ENCODE results near the gene ZDHHC11. TPM values are rescaled to one million over a fixed set of nuclear protein-coding genes. Genes with fewer than 3 reads are reported as not detected.

ZDHHC11 gene
- total RNA-seq, 2 experiments from 2014 or later: 10.7 to 32.0 TPM

DNA sequence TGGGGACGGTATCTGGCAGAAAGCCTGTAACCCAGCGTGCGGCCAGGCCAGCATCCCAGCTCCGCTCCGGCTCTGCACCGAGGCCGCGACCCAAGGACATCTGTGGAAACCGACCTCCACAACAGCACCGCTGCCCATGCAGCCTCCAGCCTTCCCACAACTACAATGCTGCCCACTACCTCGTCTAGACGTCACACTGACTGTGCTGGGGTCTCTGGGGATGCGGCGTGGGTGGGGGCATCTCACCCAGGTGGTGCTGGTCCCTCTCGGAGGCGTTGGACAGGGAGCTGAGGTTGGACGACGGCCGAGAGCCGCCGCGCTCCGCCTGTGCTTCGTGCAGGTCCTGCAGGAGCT lies 14.4 kb upstream of the ZDHHC11 start:
- H3K9me2 ChIP-seq (ENCODE audit: insufficient read depth, low read length): no peaks in the 10 kb centered on the region
- intact Hi-C loops (cut with micrococcal nuclease; ENCODE audit: unreplicated experiment): no loop called here
- no peaks in the 10 kb centered on the region for H3K4me1 ChIP-seq (ENCODE audit: insufficient read depth, low read length, poor library complexity, severe bottlenecking)
- ChIA-PET CTCF (ENCODE audit: unreplicated experiment) (no interaction called here), POLR2A (no interaction called here)
- BruUV-seq (replicated peaks): no TSS peak
- no peaks in the 10 kb centered on the region for H3K79me2 ChIP-seq (ENCODE audit: insufficient read depth, low read depth, low read length)
- H3K36me3 ChIP-seq (ENCODE audit: insufficient read depth, low read length): peaks cover 81% of the 10 kb centered on the region
- H3K9me3 ChIP-seq (ENCODE audit: low read length): no peaks in the 10 kb centered on the region
- H3K4me3 ChIP-seq (ENCODE audit: low read depth, low read length, poor library complexity, severe bottlenecking): no peak overlapping the region
- H2AFZ ChIP-seq (ENCODE audit: low read length): no peak overlapping the region
- TF ChIP-seq, protein P1, sequence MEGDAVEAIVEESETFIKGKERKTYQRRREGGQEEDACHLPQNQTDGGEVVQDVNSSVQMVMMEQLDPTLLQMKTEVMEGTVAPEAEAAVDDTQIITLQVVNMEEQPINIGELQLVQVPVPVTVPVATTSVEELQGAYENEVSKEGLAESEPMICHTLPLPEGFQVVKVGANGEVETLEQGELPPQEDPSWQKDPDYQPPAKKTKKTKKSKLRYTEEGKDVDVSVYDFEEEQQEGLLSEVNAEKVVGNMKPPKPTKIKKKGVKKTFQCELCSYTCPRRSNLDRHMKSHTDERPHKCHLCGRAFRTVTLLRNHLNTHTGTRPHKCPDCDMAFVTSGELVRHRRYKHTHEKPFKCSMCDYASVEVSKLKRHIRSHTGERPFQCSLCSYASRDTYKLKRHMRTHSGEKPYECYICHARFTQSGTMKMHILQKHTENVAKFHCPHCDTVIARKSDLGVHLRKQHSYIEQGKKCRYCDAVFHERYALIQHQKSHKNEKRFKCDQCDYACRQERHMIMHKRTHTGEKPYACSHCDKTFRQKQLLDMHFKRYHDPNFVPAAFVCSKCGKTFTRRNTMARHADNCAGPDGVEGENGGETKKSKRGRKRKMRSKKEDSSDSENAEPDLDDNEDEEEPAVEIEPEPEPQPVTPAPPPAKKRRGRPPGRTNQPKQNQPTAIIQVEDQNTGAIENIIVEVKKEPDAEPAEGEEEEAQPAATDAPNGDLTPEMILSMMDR (conservative IDR thresholded peaks at IDR 0.05; ENCODE audit: low read length): no peak
- no peak overlapping the region for H3K4me2 ChIP-seq (ENCODE audit: low read length)
- H3K27ac ChIP-seq (ENCODE audit: low read depth, low read length, poor library complexity, severe bottlenecking): no peak overlapping the region
- no peak for DNase-seq (ENCODE audit: low spot score)
- no peaks in the 10 kb centered on the region for H4K20me1 ChIP-seq (ENCODE audit: insufficient read depth, low read length)

- DNase-seq (ENCODE audit: low spot score): no peak
- intact Hi-C loops (cut with micrococcal nuclease; ENCODE audit: unreplicated experiment): no loop called here
- Histone ChIP-seq H3K36me3 (ENCODE audit: insufficient read depth, low read length) (peaks cover 76% of the 10 kb centered on the region), H3K9me3 (ENCODE audit: low read length) (no peaks in the 10 kb centered on the region), H3K9me2 (ENCODE audit: insufficient read depth, low read length) (no peaks in the 10 kb centered on the region), H3K4me3 (ENCODE audit: low read depth, low read length, poor library complexity, severe bottlenecking) (no peak overlapping the region), H3K79me2 (ENCODE audit: insufficient read depth, low read depth, low read length) (no peaks in the 10 kb centered on the region), H2AFZ (ENCODE audit: low read length) (no peak overlapping the region), H3K27ac (ENCODE audit: low read depth, low read length, poor library complexity, severe bottlenecking) (no peak overlapping the region), H4K20me1 (ENCODE audit: insufficient read depth, low read length) (no peaks in the 10 kb centered on the region), H3K4me1 (ENCODE audit: insufficient read depth, low read length, poor library complexity, severe bottlenecking) (no peaks in the 10 kb centered on the region), H3K4me2 (ENCODE audit: low read length) (no peak overlapping the region)
- ChIA-PET CTCF (ENCODE audit: unreplicated experiment) (no interaction called here), POLR2A (no interaction called here)
- TF ChIP-seq, protein P1 (conservative IDR thresholded peaks at IDR 0.05; ENCODE audit: low read length): no peak
- no peak for TF ChIP-seq EZH2phosphoT487 (IDR thresholded peaks at IDR 0.05; ENCODE audit: borderline replicate concordance, low read depth, low read length)
- BruUV-seq (replicated peaks): no TSS peak
Observed at GRCh38 chr5:864492-865167, 13.8 kb upstream of the ZDHHC11 start.

- TF ChIP-seq, protein P1 (conservative IDR thresholded peaks at IDR 0.05; ENCODE audit: low read length): no peak
- TF ChIP-seq EZH2phosphoT487 (IDR thresholded peaks at IDR 0.05; ENCODE audit: borderline replicate concordance, low read depth, low read length): no peak
- H3K79me2 ChIP-seq (ENCODE audit: insufficient read depth, low read depth, low read length): no peaks in the 10 kb centered on the region
- H3K27ac ChIP-seq (ENCODE audit: low read depth, low read length, poor library complexity, severe bottlenecking): no peak overlapping the region
- no peak for DNase-seq (ENCODE audit: low spot score)
- no peaks in the 10 kb centered on the region for H3K9me2 ChIP-seq (ENCODE audit: insufficient read depth, low read length)
- intact Hi-C loops (cut with micrococcal nuclease; ENCODE audit: unreplicated experiment): no loop called here
- POLR2A ChIA-PET: no interaction called here
- no TSS peak for BruUV-seq (replicated peaks)
- no peaks in the 10 kb centered on the region for H4K20me1 ChIP-seq (ENCODE audit: insufficient read depth, low read length)
- H3K4me2 ChIP-seq (ENCODE audit: low read length): no peak overlapping the region
- no peaks in the 10 kb centered on the region for H3K9me3 ChIP-seq (ENCODE audit: low read length)
- H3K4me1 ChIP-seq (ENCODE audit: insufficient read depth, low read length, poor library complexity, severe bottlenecking): no peaks in the 10 kb centered on the region
- H2AFZ ChIP-seq (ENCODE audit: low read length): no peak overlapping the region
- peaks cover 66% of the 10 kb centered on the region for H3K36me3 ChIP-seq (ENCODE audit: insufficient read depth, low read length)
- CTCF ChIA-PET (ENCODE audit: unreplicated experiment): no interaction called here
- H3K4me3 ChIP-seq (ENCODE audit: low read depth, low read length, poor library complexity, severe bottlenecking): no peak overlapping the region
Observed at GRCh38 chr5:863244-863805, 12.5 kb upstream of the ZDHHC11 start.
